T-cell (primary cell): ENCODE results near the gene PTPN21. TPM values are rescaled to one million over a fixed set of nuclear protein-coding genes. Genes with fewer than 3 reads are reported as not detected.

Experiments used
- ATAC-seq, 4 experiments: fragments of 200-7000 bp in 3 of 4; fragments of 150-1000 bp in 1 of 4; cut with Tn5 transposase; replicated peaks in 1 of 4; 1 replicate in 3 of 4; 2 replicates in 1 of 4; pipeline ENCODE4 v1.10.0; 2021; ENCODE audit warnings: moderate library complexity in 3 of 4, mild to moderate bottlenecking in 2 of 4, moderate number of reproducible peaks in 1 of 4
- CTCF ChIA-PET, 2 donors: fragments of 300-600 bp; sonication (Branson Sonifier 250); formaldehyde crosslinking; loops; one replicate each; lab custom pipeline; 2022; ENCODE audit warnings: antibody characterized with exemption in 2 of 2; lab: Charles Lee
- POLR2A ChIA-PET, 2 donors: fragments of 300-600 bp; sonication (Branson Sonifier 250); formaldehyde crosslinking; loops; one replicate each; lab custom pipeline; 2022; ENCODE audit warnings: antibody characterized with exemption in 2 of 2; lab: Charles Lee
- DNase-seq, 35 experiments: peaks; one replicate each; pipeline versions ENCODE4 v3.0.0 to v3.0.0-alpha.2; 2013 to 2023
- H3K27ac ChIP-seq: one replicate; pipeline ENCODE4 v1.5.1; 2013; ENCODE audit warnings: low read length
- H3K27me3 ChIP-seq, 2 experiments: replicated peaks in 1 of 2; 1 replicate in 1 of 2; 2 replicates in 1 of 2; pipeline versions ENCODE4 v1.6.1 to v1.7.0; 2013; ENCODE audit warnings: low read length in 1 of 2, mixed read lengths in 1 of 2; ENCODE audit not compliant: control insufficient read depth in 2 of 2, insufficient read depth in 2 of 2; ENCODE audit errors: extremely low read depth in 1 of 2
- H3K36me3 ChIP-seq, 2 donors: 1 replicate in 1 of 2; 2 replicates in 1 of 2; pipeline versions ENCODE4 v1.6.1 to v1.7.0; 2013; ENCODE audit warnings: low read length in 1 of 2; ENCODE audit not compliant: control insufficient read depth in 2 of 2, insufficient read depth in 1 of 2; ENCODE audit errors: extremely low read depth in 1 of 2
- H3K4me1 ChIP-seq, 2 experiments: 1 replicate in 1 of 2; 2 replicates in 1 of 2; pipeline versions ENCODE4 v1.6.1 to v1.7.0; 2013; ENCODE audit warnings: low read length in 2 of 2, mixed read lengths in 1 of 2; ENCODE audit not compliant: insufficient read depth in 2 of 2, control insufficient read depth in 1 of 2; ENCODE audit errors: extremely low read depth in 1 of 2
- H3K4me3 ChIP-seq, 2 donors: 1 replicate in 1 of 2; 2 replicates in 1 of 2; pipeline versions ENCODE4 v1.5.1 to v1.7.0; 2013; ENCODE audit warnings: mild to moderate bottlenecking in 2 of 2, low read length in 1 of 2, moderate library complexity in 1 of 2; ENCODE audit not compliant: control insufficient read depth in 1 of 2; ENCODE audit errors: extremely low read depth in 1 of 2
- H3K9me3 ChIP-seq: 2 replicates; pipeline ENCODE4 v1.7.0; 2013
- H3K27ac Mint-ChIP-seq, 2 donors: one replicate each; pipeline ENCODE4 v1.8.0; 2020 to 2021; ENCODE audit warnings: mild to moderate bottlenecking in 2 of 2, mixed read lengths in 2 of 2
- H3K27me3 Mint-ChIP-seq, 2 donors: one replicate each; pipeline ENCODE4 v1.8.0; 2021 to 2022; ENCODE audit warnings: mixed read lengths in 2 of 2
- H3K36me3 Mint-ChIP-seq: one replicate; pipeline ENCODE4 v1.8.0; 2021; ENCODE audit warnings: mixed read lengths
- H3K4me1 Mint-ChIP-seq, 3 donors: one replicate each; pipeline ENCODE4 v1.8.0; 2020 to 2022; ENCODE audit warnings: mixed read lengths in 3 of 3, mild to moderate bottlenecking in 1 of 3
- H3K4me3 Mint-ChIP-seq, 3 donors: one replicate each; pipeline ENCODE4 v1.8.0; 2020 to 2022; ENCODE audit warnings: mild to moderate bottlenecking in 3 of 3, mixed read lengths in 3 of 3, moderate library complexity in 3 of 3
- H3K9me3 Mint-ChIP-seq, 3 donors: one replicate each; pipeline ENCODE4 v1.8.0; 2020 to 2022; ENCODE audit warnings: mixed read lengths in 3 of 3
- WGBS: methylation state at CpG from one replicate; pipeline ENCODE4 v1.1.5; 2013; ENCODE audit warnings: missing lambda C conversion rate; ENCODE audit not compliant: insufficient coverage; 5-methylcytosine and 5-hydroxymethylcytosine counted together
- total RNA-seq, 35 experiments: library from RNA in 6 of 35; stranded (reverse) in 6 of 35; fragments of 120-200 nt in 1 of 35; gene quantifications; one replicate each; pipeline versions ENCODE4 v1.2.1 to v1.2.4 and lab custom pipeline; 2013 to 2026

The PTPN21 gene
- total RNA-seq, 5 donors from 2014 or later (not counting 1 experiment from before 2014, with no cell fraction given) = 0.07 to 0.60 (median 0.18) TPM; not detected in 2

- Histone ChIP-seq H3K27me3 (peaks cover 0 to 3% of the 10 kb centered on the region in 2 experiments), H3K27ac (no peak overlapping the region), H3K36me3 (no peaks in the 10 kb centered on the region), H3K9me3 (no peaks in the 10 kb centered on the region), H3K4me1 (no peaks in the 10 kb centered on the region), H3K4me3 (no peak overlapping the region)
- Mint-ChIP-seq H3K27me3 (peaks cover 37 to 47% of the 10 kb centered on the region in 2 donors), H3K4me3 (no peak overlapping the region), H3K9me3 (no peaks in the 10 kb centered on the region), H3K36me3 (no peaks in the 10 kb centered on the region), H3K4me1 (peaks cover 0 to 4% (median 0%) of the 10 kb centered on the region in 3 donors), H3K27ac (no peak overlapping the region)
- no CpG with 5 or more reads among the region's 5 CpGs for WGBS
- no peak for DNase-seq
- ChIA-PET CTCF (no interaction called here), POLR2A (no interaction called here)
- ATAC-seq = no peak
Observed at GRCh38 chr14:88518592-88519512, 36.0 kb downstream of the PTPN21 start.

GRCh38 chr14:88516861-88517357 is 37.9 kb downstream of the PTPN21 start:
- H3K27ac Mint-ChIP-seq = no peak overlapping the region
- H3K4me3 Mint-ChIP-seq = no peak overlapping the region
- POLR2A ChIA-PET = no interaction called here
- Histone ChIP-seq H3K4me1 (no peaks in the 10 kb centered on the region), H3K36me3 (no peaks in the 10 kb centered on the region), H3K9me3 (no peaks in the 10 kb centered on the region), H3K27ac (no peak overlapping the region), H3K27me3 (peaks cover 0 to 3% of the 10 kb centered on the region in 2 experiments), H3K4me3 (no peak overlapping the region)
- no peaks in the 10 kb centered on the region for H3K36me3 Mint-ChIP-seq
- CTCF ChIA-PET = no interaction called here
- DNase-seq (no peak), ATAC-seq (no peak)
- peaks cover 37% of the 10 kb centered on the region in 2 donors for H3K27me3 Mint-ChIP-seq
- no peaks in the 10 kb centered on the region for H3K9me3 Mint-ChIP-seq
- H3K4me1 Mint-ChIP-seq = peaks cover 0 to 4% (median 0%) of the 10 kb centered on the region in 3 donors
- WGBS = no CpG with 5 or more reads among the region's 7 CpGs

- H3K27me3 ChIP-seq = peaks cover 0 to 11% of the 10 kb centered on the region in 2 experiments
- Mint-ChIP-seq H3K9me3 (no peaks in the 10 kb centered on the region), H3K4me1 (peaks cover 0 to 4% (median 0%) of the 10 kb centered on the region in 3 donors), H3K27ac (no peak overlapping the region), H3K4me3 (no peak overlapping the region), H3K36me3 (no peaks in the 10 kb centered on the region), H3K27me3 (peaks cover 31 to 33% of the 10 kb centered on the region in 2 donors)
- no peaks in the 10 kb centered on the region for H3K36me3 ChIP-seq
- WGBS = no CpG with 5 or more reads among the region's 1 CpG
- ChIA-PET CTCF (no interaction called here), POLR2A (no interaction called here)
- no peak for DNase-seq
- H3K4me3 ChIP-seq = no peak overlapping the region
- no peaks in the 10 kb centered on the region for H3K4me1 ChIP-seq
- H3K9me3 ChIP-seq = no peaks in the 10 kb centered on the region
- no peak for ATAC-seq
- no peak overlapping the region for H3K27ac ChIP-seq
Observed at GRCh38 chr14:88515499-88516221, 39.1 kb downstream of the PTPN21 start.

- Histone ChIP-seq H3K27me3 (peaks cover 0 to 12% of the 10 kb centered on the region in 2 experiments), H3K4me1 (no peaks in the 10 kb centered on the region), H3K4me3 (no peak overlapping the region), H3K9me3 (no peaks in the 10 kb centered on the region), H3K36me3 (no peaks in the 10 kb centered on the region), H3K27ac (no peak overlapping the region)
- CTCF ChIA-PET = no interaction called here
- peaks cover 12 to 19% of the 10 kb centered on the region in 2 donors for H3K27me3 Mint-ChIP-seq
- no CpG with 5 or more reads among the region's 1 CpG for WGBS
- H3K27ac Mint-ChIP-seq = no peak overlapping the region
- no peak overlapping the region for H3K4me3 Mint-ChIP-seq
- POLR2A ChIA-PET = no interaction called here
- no peaks in the 10 kb centered on the region for H3K36me3 Mint-ChIP-seq
- DNase-seq (no peak), ATAC-seq (no peak)
- H3K9me3 Mint-ChIP-seq = no peaks in the 10 kb centered on the region
- H3K4me1 Mint-ChIP-seq = no peaks in the 10 kb centered on the region
Observed at GRCh38 chr14:88507208-88507607, 47.6 kb downstream of the PTPN21 start.

- no peaks in the 10 kb centered on the region for H3K4me1 ChIP-seq
- no peaks in the 10 kb centered on the region for H3K4me1 Mint-ChIP-seq
- no peak overlapping the region for H3K27ac Mint-ChIP-seq
- ChIA-PET CTCF (no interaction called here), POLR2A (no interaction called here)
- H3K27ac ChIP-seq = no peak overlapping the region
- H3K9me3 ChIP-seq = no peaks in the 10 kb centered on the region
- no peaks in the 10 kb centered on the region for H3K36me3 ChIP-seq
- no peaks in the 10 kb centered on the region for H3K36me3 Mint-ChIP-seq
- no peak overlapping the region for H3K4me3 ChIP-seq
- no peak for ATAC-seq
- H3K9me3 Mint-ChIP-seq = no peaks in the 10 kb centered on the region
- H3K27me3 Mint-ChIP-seq = peaks cover 16 to 21% of the 10 kb centered on the region in 2 donors
- peaks cover 0 to 8% of the 10 kb centered on the region in 2 experiments for H3K27me3 ChIP-seq
- no peak overlapping the region for H3K4me3 Mint-ChIP-seq
- DNase-seq = no peak
Observed at GRCh38 chr14:88505621-88506020, 49.2 kb downstream of the PTPN21 start.

GRCh38 chr14:88504602-88505001 is 50.2 kb downstream of the PTPN21 start:
- ATAC-seq (no peak), DNase-seq (no peak)
- no peak overlapping the region for H3K27ac ChIP-seq
- no peaks in the 10 kb centered on the region for H3K36me3 ChIP-seq
- H3K27ac Mint-ChIP-seq = no peak overlapping the region
- WGBS = no CpG with 5 or more reads among the region's 2 CpGs
- peaks cover 18% of the 10 kb centered on the region in 2 donors for H3K27me3 Mint-ChIP-seq
- CTCF ChIA-PET = no interaction called here
- H3K4me3 ChIP-seq = no peak overlapping the region
- H3K27me3 ChIP-seq = peaks cover 0 to 11% of the 10 kb centered on the region in 2 experiments
- no peaks in the 10 kb centered on the region for H3K4me1 Mint-ChIP-seq
- no peaks in the 10 kb centered on the region for H3K4me1 ChIP-seq
- H3K9me3 ChIP-seq = no peaks in the 10 kb centered on the region
- POLR2A ChIA-PET = interaction anchor here (0.6 to 0.7 kb wide), 2 partner anchors 9 to 499 kb away, joined by 4 read pairs; no protein-coding TSS in a partner anchor
- H3K9me3 Mint-ChIP-seq = no peaks in the 10 kb centered on the region
- no peaks in the 10 kb centered on the region for H3K36me3 Mint-ChIP-seq
- H3K4me3 Mint-ChIP-seq = no peak overlapping the region
